ENCODE data around the gene FAM241B.

- no peak for TF ChIP-seq CTCF (tag by site-specific recombination; IDR thresholded peaks at IDR 0.05)
- TF ChIP-seq ZNF658 (tag by site-specific recombination; IDR thresholded peaks at IDR 0.05), result no peak
- TF ChIP-seq SETDB1 (IDR thresholded peaks at IDR 0.05; ENCODE audit: insufficient read length, low read length), result no peak
- TF ChIP-seq OSR2 (tag by site-specific recombination; IDR thresholded peaks at IDR 0.05), result no peak
- TF ChIP-seq ZNF114 (tag by site-specific recombination; IDR thresholded peaks at IDR 0.05), result no peak
- TF ChIP-seq KLF7 (tag by site-specific recombination; IDR thresholded peaks at IDR 0.05; ENCODE audit: borderline replicate concordance), result no peak
- TF ChIP-seq, protein P1, sequence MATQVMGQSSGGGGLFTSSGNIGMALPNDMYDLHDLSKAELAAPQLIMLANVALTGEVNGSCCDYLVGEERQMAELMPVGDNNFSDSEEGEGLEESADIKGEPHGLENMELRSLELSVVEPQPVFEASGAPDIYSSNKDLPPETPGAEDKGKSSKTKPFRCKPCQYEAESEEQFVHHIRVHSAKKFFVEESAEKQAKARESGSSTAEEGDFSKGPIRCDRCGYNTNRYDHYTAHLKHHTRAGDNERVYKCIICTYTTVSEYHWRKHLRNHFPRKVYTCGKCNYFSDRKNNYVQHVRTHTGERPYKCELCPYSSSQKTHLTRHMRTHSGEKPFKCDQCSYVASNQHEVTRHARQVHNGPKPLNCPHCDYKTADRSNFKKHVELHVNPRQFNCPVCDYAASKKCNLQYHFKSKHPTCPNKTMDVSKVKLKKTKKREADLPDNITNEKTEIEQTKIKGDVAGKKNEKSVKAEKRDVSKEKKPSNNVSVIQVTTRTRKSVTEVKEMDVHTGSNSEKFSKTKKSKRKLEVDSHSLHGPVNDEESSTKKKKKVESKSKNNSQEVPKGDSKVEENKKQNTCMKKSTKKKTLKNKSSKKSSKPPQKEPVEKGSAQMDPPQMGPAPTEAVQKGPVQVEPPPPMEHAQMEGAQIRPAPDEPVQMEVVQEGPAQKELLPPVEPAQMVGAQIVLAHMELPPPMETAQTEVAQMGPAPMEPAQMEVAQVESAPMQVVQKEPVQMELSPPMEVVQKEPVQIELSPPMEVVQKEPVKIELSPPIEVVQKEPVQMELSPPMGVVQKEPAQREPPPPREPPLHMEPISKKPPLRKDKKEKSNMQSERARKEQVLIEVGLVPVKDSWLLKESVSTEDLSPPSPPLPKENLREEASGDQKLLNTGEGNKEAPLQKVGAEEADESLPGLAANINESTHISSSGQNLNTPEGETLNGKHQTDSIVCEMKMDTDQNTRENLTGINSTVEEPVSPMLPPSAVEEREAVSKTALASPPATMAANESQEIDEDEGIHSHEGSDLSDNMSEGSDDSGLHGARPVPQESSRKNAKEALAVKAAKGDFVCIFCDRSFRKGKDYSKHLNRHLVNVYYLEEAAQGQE (tag by site-specific recombination; IDR thresholded peaks at IDR 0.05), result no peak
- no peak for TF ChIP-seq BCL11A (tag by site-specific recombination; IDR thresholded peaks at IDR 0.05; ENCODE audit: low read depth)
- no peak for TF ChIP-seq ZNF664 (tag by site-specific recombination; IDR thresholded peaks at IDR 0.05)
- TF ChIP-seq BCL11B (tag by site-specific recombination; IDR thresholded peaks at IDR 0.05; ENCODE audit: low read depth), result no peak
- TF ChIP-seq SCRT1 (tag by site-specific recombination; IDR thresholded peaks at IDR 0.05; ENCODE audit: borderline replicate concordance), result no peak
- no peak for TF ChIP-seq ZNF707 (tag by site-specific recombination; IDR thresholded peaks at IDR 0.05)
- TF ChIP-seq GFI1B (tag by site-specific recombination; IDR thresholded peaks at IDR 0.05), result no peak
These were observed 779 bp downstream of the FAM241B start for GRCh38 chr10:69630651-69631400.
